Vagina (tissue), 2 donors: ENCODE results near the gene LHB.

Experiments used
- POLR2AphosphoS5 ChIP-seq, 2 donors: sonication (generic); formaldehyde crosslinking; IDR thresholded peaks; one replicate each; pipeline ENCODE4 v1.9.0; 2017; ENCODE audit warnings: antibody characterized with exemption in 2 of 2, mild to moderate bottlenecking in 2 of 2, low read depth in 1 of 2; ENCODE audit not compliant: insufficient read depth in 1 of 2
- TF ChIP-seq, protein P1 (sequence below), 3 experiments: fragments of 450-650 bp in 2 of 3; fragments of 200-600 bp in 1 of 3; sonication (generic) in 1 of 3; IDR thresholded peaks; one replicate each; pipeline ENCODE4 v1.5.1; 2017 to 2019; ENCODE audit warnings: antibody characterized with exemption in 3 of 3, mild to moderate bottlenecking in 2 of 3, moderate library complexity in 2 of 3

DNA sequence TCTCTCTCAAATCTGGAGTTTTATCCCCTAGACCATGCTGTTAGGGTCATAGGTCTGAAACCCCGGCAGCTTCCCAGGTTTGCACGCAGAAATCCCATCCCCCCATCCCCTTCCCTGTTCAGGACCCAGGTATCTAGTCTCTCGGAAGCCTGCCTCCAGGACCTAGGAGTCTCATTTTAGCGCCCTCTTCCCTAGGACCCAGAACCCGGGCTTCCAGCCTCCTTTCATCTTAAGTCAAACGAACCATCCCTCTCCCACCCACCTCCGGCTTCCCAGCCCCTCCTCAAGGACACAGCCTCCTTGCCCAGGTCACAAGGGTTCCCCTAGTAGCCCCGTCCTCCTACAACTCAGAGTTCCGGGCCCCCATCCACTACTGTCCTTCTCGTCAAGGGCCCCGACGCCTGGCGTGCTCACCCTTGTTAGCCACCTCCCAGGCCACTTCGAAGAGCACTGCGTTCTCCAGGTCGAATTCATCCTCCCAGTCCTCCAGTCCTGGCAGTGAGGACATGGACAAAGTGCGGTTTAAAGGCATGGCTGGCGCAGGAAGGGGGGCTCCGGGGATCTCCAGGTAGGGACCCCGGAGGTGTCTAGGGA lies 24.2 kb downstream of the LHB start:
- TF ChIP-seq, protein P1, sequence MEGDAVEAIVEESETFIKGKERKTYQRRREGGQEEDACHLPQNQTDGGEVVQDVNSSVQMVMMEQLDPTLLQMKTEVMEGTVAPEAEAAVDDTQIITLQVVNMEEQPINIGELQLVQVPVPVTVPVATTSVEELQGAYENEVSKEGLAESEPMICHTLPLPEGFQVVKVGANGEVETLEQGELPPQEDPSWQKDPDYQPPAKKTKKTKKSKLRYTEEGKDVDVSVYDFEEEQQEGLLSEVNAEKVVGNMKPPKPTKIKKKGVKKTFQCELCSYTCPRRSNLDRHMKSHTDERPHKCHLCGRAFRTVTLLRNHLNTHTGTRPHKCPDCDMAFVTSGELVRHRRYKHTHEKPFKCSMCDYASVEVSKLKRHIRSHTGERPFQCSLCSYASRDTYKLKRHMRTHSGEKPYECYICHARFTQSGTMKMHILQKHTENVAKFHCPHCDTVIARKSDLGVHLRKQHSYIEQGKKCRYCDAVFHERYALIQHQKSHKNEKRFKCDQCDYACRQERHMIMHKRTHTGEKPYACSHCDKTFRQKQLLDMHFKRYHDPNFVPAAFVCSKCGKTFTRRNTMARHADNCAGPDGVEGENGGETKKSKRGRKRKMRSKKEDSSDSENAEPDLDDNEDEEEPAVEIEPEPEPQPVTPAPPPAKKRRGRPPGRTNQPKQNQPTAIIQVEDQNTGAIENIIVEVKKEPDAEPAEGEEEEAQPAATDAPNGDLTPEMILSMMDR (IDR thresholded peaks at IDR 0.05): no peak
- no peak for TF ChIP-seq POLR2AphosphoS5 (IDR thresholded peaks at IDR 0.05; ENCODE audit: insufficient read depth in 1 of 2, low read depth in 1 of 2)
